ENCODE data around the gene ADAD2. TPM values are rescaled to one million over a fixed set of nuclear protein-coding genes. Genes with fewer than 3 reads are reported as not detected.

The ADAD2 gene
- total and polyA plus RNA-seq, 11 donors, result 0.21 to 1.3 (median 0.58) TPM; not detected in 3

- H3K9me3 ChIP-seq, result no peaks in the 10 kb centered on the region
- ATAC-seq (no peak), DNase-seq (no peak)
- peaks cover 0 to 21% (median 0%) of the 10 kb centered on the region in 9 donors for H3K27me3 ChIP-seq
- WGBS, 4 donors, result 74 to 86% (median 80%) methylated on average over 5 of the region's 5 CpGs
- H3K36me3 ChIP-seq, result no peaks in the 10 kb centered on the region
- no peak overlapping the region for H3K27ac ChIP-seq
- intact Hi-C loops (cut with DNase I), result no loop called here
- TF ChIP-seq POLR2A (IDR thresholded peaks at IDR 0.05), result no peak
- TF ChIP-seq, protein P1, sequence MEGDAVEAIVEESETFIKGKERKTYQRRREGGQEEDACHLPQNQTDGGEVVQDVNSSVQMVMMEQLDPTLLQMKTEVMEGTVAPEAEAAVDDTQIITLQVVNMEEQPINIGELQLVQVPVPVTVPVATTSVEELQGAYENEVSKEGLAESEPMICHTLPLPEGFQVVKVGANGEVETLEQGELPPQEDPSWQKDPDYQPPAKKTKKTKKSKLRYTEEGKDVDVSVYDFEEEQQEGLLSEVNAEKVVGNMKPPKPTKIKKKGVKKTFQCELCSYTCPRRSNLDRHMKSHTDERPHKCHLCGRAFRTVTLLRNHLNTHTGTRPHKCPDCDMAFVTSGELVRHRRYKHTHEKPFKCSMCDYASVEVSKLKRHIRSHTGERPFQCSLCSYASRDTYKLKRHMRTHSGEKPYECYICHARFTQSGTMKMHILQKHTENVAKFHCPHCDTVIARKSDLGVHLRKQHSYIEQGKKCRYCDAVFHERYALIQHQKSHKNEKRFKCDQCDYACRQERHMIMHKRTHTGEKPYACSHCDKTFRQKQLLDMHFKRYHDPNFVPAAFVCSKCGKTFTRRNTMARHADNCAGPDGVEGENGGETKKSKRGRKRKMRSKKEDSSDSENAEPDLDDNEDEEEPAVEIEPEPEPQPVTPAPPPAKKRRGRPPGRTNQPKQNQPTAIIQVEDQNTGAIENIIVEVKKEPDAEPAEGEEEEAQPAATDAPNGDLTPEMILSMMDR (IDR thresholded peaks at IDR 0.05), result no peak
- H3K4me3 ChIP-seq, result no peak overlapping the region
- no peaks in the 10 kb centered on the region for H3K4me1 ChIP-seq
Measured at GRCh38 chr16:84246679-84247077, 55.7 kb downstream of the ADAD2 start.

Other genes with a start within 250 kb of the ADAD2 start
- gene OSGIN1, start 237.9 kb upstream of the ADAD2 start, total RNA-seq, result 10 to 100 TPM in 2 of 9 donors, 1 to 10 TPM in 7; 3.3 to 11.0 (median 7.0) TPM
- gene OSGIN1, start 237.9 kb upstream of the ADAD2 start, polyA plus RNA-seq, result 10 to 100 TPM in 1 of 2 donors, 1 to 10 TPM in 1; 7.4 to 12.8 TPM
- gene NECAB2, start 222.9 kb upstream of the ADAD2 start, total RNA-seq, result 1 to 10 TPM in 2 of 9 donors, under 1 TPM in 5, not detected in 2; 0.24 to 1.3 (median 0.77) TPM
- 1 to 10 TPM; 1.2 to 2.1 TPM for gene NECAB2, start 222.9 kb upstream of the ADAD2 start, polyA plus RNA-seq
- 1 to 10 TPM in 3 of 9 donors, under 1 TPM in 4, not detected in 2; 0.29 to 5.8 (median 0.63) TPM for gene SLC38A8, start 148.4 kb upstream of the ADAD2 start, total RNA-seq
- gene SLC38A8, start 148.4 kb upstream of the ADAD2 start, polyA plus RNA-seq, result 10 to 100 TPM in 1 of 2 donors, not detected in 1; 25.3 TPM
- 10 to 100 TPM; 57.3 to 91.4 (median 68.6) TPM for gene MBTPS1, start 74.2 kb upstream of the ADAD2 start, total RNA-seq
- gene MBTPS1, start 74.2 kb upstream of the ADAD2 start, polyA plus RNA-seq, result 10 to 100 TPM; 37.2 to 54.2 TPM
- gene HSDL1, start 46.0 kb upstream of the ADAD2 start, total RNA-seq, result 10 to 100 TPM; 15.8 to 46.8 (median 23.4) TPM
- 10 to 100 TPM; 12.8 to 16.1 TPM for gene HSDL1, start 46.0 kb upstream of the ADAD2 start, polyA plus RNA-seq
- gene DNAAF1, start 45.8 kb upstream of the ADAD2 start, total RNA-seq, result under 1 TPM in 3 of 9 donors, not detected in 6; 0.20 to 0.32 (median 0.25) TPM
- gene DNAAF1, start 45.8 kb upstream of the ADAD2 start, polyA plus RNA-seq, result under 1 TPM; 0.15 to 0.38 TPM
- gene TAF1C, start 4.1 kb upstream of the ADAD2 start, total RNA-seq, result 10 to 100 TPM; 16.3 to 24.3 (median 21.8) TPM
- 10 to 100 TPM; 22.6 to 34.4 TPM for gene TAF1C, start 4.1 kb upstream of the ADAD2 start, polyA plus RNA-seq
- gene KCNG4, start 48.9 kb downstream of the ADAD2 start, total RNA-seq, result not detected
- not detected for gene KCNG4, start 48.9 kb downstream of the ADAD2 start, polyA plus RNA-seq
- 1 to 10 TPM in 6 of 9 donors, under 1 TPM in 3; 0.50 to 5.4 (median 1.6) TPM for gene WFDC1, start 103.7 kb downstream of the ADAD2 start, total RNA-seq
- 1 to 10 TPM; 1.2 to 2.1 TPM for gene WFDC1, start 103.7 kb downstream of the ADAD2 start, polyA plus RNA-seq
- not detected for gene ATP2C2, start 177.4 kb downstream of the ADAD2 start, total RNA-seq
- gene ATP2C2, start 177.4 kb downstream of the ADAD2 start, polyA plus RNA-seq, result under 1 TPM in 1 of 2 donors, not detected in 1; 0.17 TPM

All from heart left ventricle (tissue), 16 donors.